K562 (cell line): ENCODE data around the gene ECE2. TPM values are rescaled to one million over a fixed set of nuclear protein-coding genes. Genes with fewer than 3 reads are reported as not detected.

Source experiments
- ATAC-seq: fragments of 200-7000 bp; cut with Tn5 transposase; 3 replicates; pipeline ENCODE4 v1.9.1; 2020; ENCODE audit warnings: moderate library complexity
- BruUV-seq: library from RNA; stranded (reverse); fragments of 400-500 nt; replicated peaks from 2 replicates; lab custom pipeline; 2021; lab: Mats Ljungman, UMichigan
- CTCF ChIA-PET: fragments of 300-600 bp; formaldehyde crosslinking; extraction: SDS; loops from one replicate; lab custom pipeline; 2021; ENCODE audit warnings: low intra/inter-chr PET ratio; lab: Yijun Ruan, JAX
- POLR2A ChIA-PET: fragments of 300-600, 350-650 bp; sonication (Branson Sonifier 250); formaldehyde crosslinking; extraction: SDS; loops from one replicate; lab custom pipeline; 2021; ENCODE audit warnings: antibody characterized with exemption, inconsistent platforms; lab: Yijun Ruan, JAX
- DNase-seq, 4 experiments: peaks; one replicate each; pipeline versions ENCODE4 v3.0.0 to v3.0.0-alpha.2; 2011 to 2018; ENCODE audit warnings: low spot score in 3 of 4, mixed read lengths in 3 of 4; ENCODE audit errors: extremely low read depth in 1 of 4
- FAIRE-seq: peaks from 2 replicates; lab custom pipeline; 2011; peaks lifted over from hg19 to GRCh38; lab: Jason Lieb, UNC
- H2AFZ ChIP-seq: 2 replicates; pipeline ENCODE4 v1.6.0; 2011; ENCODE audit warnings: low read depth, low read length, control low read depth, inconsistent platforms
- H3K27ac ChIP-seq: fragments of 200-600 bp; 3 replicates; pipeline ENCODE4 v1.8.0; 2011; ENCODE audit warnings: low read depth, mild to moderate bottlenecking, control low read depth, inconsistent platforms, low read length, moderate library complexity, mixed read lengths; ENCODE audit errors: extremely low read depth
- H3K27me3 ChIP-seq, 2 experiments: fragments of 300-600 bp in 1 of 2; 2 replicates in 1 of 2; 3 replicates in 1 of 2; pipeline versions ENCODE4 v1.6.0 to v1.8.0; 2011; ENCODE audit warnings: inconsistent platforms in 2 of 2, low read length in 2 of 2, mild to moderate bottlenecking in 1 of 2, mixed read lengths in 1 of 2, moderate library complexity in 1 of 2; ENCODE audit not compliant: control insufficient read depth in 2 of 2, insufficient read depth in 2 of 2
- H3K36me3 ChIP-seq: fragments of 300-600 bp; 3 replicates; pipeline ENCODE4 v1.8.0; 2011; ENCODE audit warnings: mild to moderate bottlenecking, low read length, inconsistent platforms; ENCODE audit not compliant: control insufficient read depth, insufficient read depth
- H3K4me1 ChIP-seq, 2 experiments: fragments of 200-600 bp in 1 of 2; replicated peaks in 1 of 2; 2 replicates in 1 of 2; 3 replicates in 1 of 2; pipeline versions ENCODE4 v1.5.1 to v1.8.0; 2011; ENCODE audit warnings: inconsistent platforms in 2 of 2, low read length in 2 of 2, mild to moderate bottlenecking in 1 of 2, mixed read lengths in 1 of 2, moderate library complexity in 1 of 2; ENCODE audit not compliant: control insufficient read depth in 2 of 2, insufficient read depth in 2 of 2
- H3K4me2 ChIP-seq: 2 replicates; pipeline ENCODE4 v1.6.1; 2011; ENCODE audit warnings: low read length, control low read depth, inconsistent platforms, mixed read lengths; ENCODE audit not compliant: insufficient read depth
- H3K4me3 ChIP-seq: fragments of 200-600 bp; sonication (generic), shearing (Covaris generic); 2 replicates; pipeline ENCODE4 v1.5.1; 2016; ENCODE audit warnings: control low read depth, inconsistent platforms
- H3K79me2 ChIP-seq: fragments of 200-600 bp; 3 replicates; pipeline ENCODE4 v1.8.0; 2011; ENCODE audit warnings: low read length, inconsistent platforms; ENCODE audit not compliant: control insufficient read depth, insufficient read depth
- H3K9ac ChIP-seq, 2 experiments: 2 replicates each; pipeline versions ENCODE4 v1.6.0 to v1.6.1; 2011; ENCODE audit warnings: low read depth in 2 of 2, low read length in 2 of 2, control low read depth in 1 of 2, inconsistent platforms in 1 of 2, mild to moderate bottlenecking in 1 of 2, mixed read lengths in 1 of 2; ENCODE audit not compliant: insufficient read depth in 1 of 2
- H3K9me1 ChIP-seq: one replicate; pipeline ENCODE4 v1.6.0; 2011; ENCODE audit warnings: inconsistent platforms, mild to moderate bottlenecking, low read length, moderate library complexity; ENCODE audit not compliant: control insufficient read depth, insufficient read depth
- H3K9me3 ChIP-seq: replicated peaks from 2 replicates; pipeline ENCODE4 v1.5.1; 2011; ENCODE audit warnings: low read depth, low read length, inconsistent platforms; ENCODE audit not compliant: control insufficient read depth, insufficient read depth
- H4K20me1 ChIP-seq: replicated peaks from 2 replicates; pipeline ENCODE4 v1.6.1; 2011; ENCODE audit warnings: low read length, inconsistent platforms, mixed read lengths; ENCODE audit not compliant: control insufficient read depth, insufficient read depth
- CREB3 ChIP-seq: fragments of 450-650 bp; conservative IDR thresholded peaks from 2 replicates; pipeline ENCODE4 v1.6.1; 2016; ENCODE audit warnings: missing genetic modification characterization, low read depth, mild to moderate bottlenecking, missing compliant biosample characterization, moderate library complexity
- KDM1A ChIP-seq, 2 experiments: fragments of 450-650 bp; IDR thresholded peaks; 2 replicates each; pipeline ENCODE4 v1.6.1; 2016; ENCODE audit warnings: mild to moderate bottlenecking in 2 of 2
- MNT ChIP-seq, 2 experiments: fragments of 450-650 bp; conservative IDR thresholded peaks; 2 replicates each; pipeline ENCODE4 v1.6.1; 2017; ENCODE audit warnings: mild to moderate bottlenecking in 2 of 2, moderate library complexity in 2 of 2
- POLR2B ChIP-seq: fragments of 450-650 bp; IDR thresholded peaks from 2 replicates; pipeline ENCODE4 v1.6.1; 2018; ENCODE audit warnings: low read depth; ENCODE audit not compliant: partially characterized antibody
- PRPF4 ChIP-seq: fragments of 200-400 bp; formaldehyde crosslinking; IDR thresholded peaks from one replicate; pipeline ENCODE4 v1.6.1; 2017; ENCODE audit warnings: low read length, low read depth, mild to moderate bottlenecking; ENCODE audit not compliant: insufficient read depth, poor library complexity, severe bottlenecking
- ZNF407 ChIP-seq: fragments of 450-650 bp; IDR thresholded peaks from 2 replicates; pipeline ENCODE4 v1.6.1; 2016; ENCODE audit warnings: low read depth
- WGBS: fragments of 100-300 bp; shearing (Covaris generic); methylation state at CpG from one replicate; pipeline ENCODE4 v1.1.6; 2016; ENCODE audit warnings: low coverage, mixed read lengths; ENCODE audit not compliant: insufficient coverage; ENCODE audit errors: missing lambda C conversion rate; 5-methylcytosine and 5-hydroxymethylcytosine counted together
- in situ Hi-C: fragments of 300-500 bp; cut with MboI; formaldehyde crosslinking; loops from 4 replicates; pipeline ENCODE4 v1.15.0; 2018; ENCODE audit warnings: inconsistent platforms, mixed read lengths
- intact Hi-C: fragments of 100-400 bp; cut with micrococcal nuclease; formaldehyde crosslinking; loops from 2 replicates; pipeline ENCODE4 v1.14.2; 2022
- polyA plus RNA-seq, 8 experiments: library from polyadenylated mRNA; depleted of rRNA in 4 of 8; stranded (reverse) in 5 of 8; unstranded in 3 of 8; fragments of >200 nt; fragmentation: Nextera tagmentation in 2 of 8; fragmentation: Illumina TruSeq in 1 of 8; extraction: Ambion mirVana in 2 of 8; extraction: Trizol in 1 of 8; gene quantifications; 2 replicates each; pipeline versions ENCODE4 v1.2.1 to v1.2.3, GENCODE V29; 2011 to 2014; ENCODE audit warnings: inconsistent platforms in 1 of 8, missing spikeins in 1 of 8
- total RNA-seq, 7 experiments: library from RNA; depleted of rRNA in 6 of 7; stranded (reverse); fragments of >200 nt in 6 of 7; fragmentation: Illumina TruSeq in 2 of 7; extraction: Trizol in 2 of 7; gene quantifications; 2 replicates each; pipeline versions ENCODE4 v1.2.1 to v1.2.3, GENCODE V29; 2011 to 2021; ENCODE audit warnings: low replicate concordance in 1 of 7
- TF ChIP-seq, protein P1 (sequence below): sonication (generic); formaldehyde crosslinking; IDR thresholded peaks from 2 replicates; pipeline ENCODE4 v1.5.0; 2020; ENCODE audit warnings: missing genetic modification reagents

The ECE2 gene
- total and polyA plus RNA-seq, 9 of the 15 experiments (the other 6 are each of a cell fraction or from before 2014, with no cell fraction given): not detected

- Histone ChIP-seq H3K9ac (peak within 1 kb of the TSS; percentile 96 to 97), H3K79me2 (peaks cover 33% of the 10 kb centered on the region), H3K27ac (peak within 1 kb of the TSS; percentile 95), H4K20me1 (no peaks in the 10 kb centered on the region), H3K4me1 (peaks cover 3 to 9% of the 10 kb centered on the region in 2 experiments; a peak in 3 of 5 replicates), H2AFZ (peak within 1 kb of the TSS; percentile 86), H3K27me3 (no peaks in the 10 kb centered on the region), H3K36me3 (peaks cover 18% of the 10 kb centered on the region), H3K9me3 (no peaks in the 10 kb centered on the region), H3K9me1 (no peaks in the 10 kb centered on the region), H3K4me2 (peak within 1 kb of the TSS; percentile 99), H3K4me3 (peak within 1 kb of the TSS; percentile 96)
- ChIA-PET POLR2A (interaction anchor here (0.6 to 1.1 kb wide), 4 partner anchors 8 to 22 kb away, joined by 3 to 4 read pairs (median 4); partner anchors contain the start of gene CAMK2N2), CTCF (interaction anchor here (0.6 to 2.0 kb wide), 5 partner anchors 10 to 355 kb away, joined by 3 to 9 read pairs (median 5); no protein-coding TSS in a partner anchor)
- FAIRE-seq: peak; percentile 98
- in situ Hi-C loops (loop anchor here (10.0 kb wide), 1 partner anchor 235 kb away; the partner anchor contains the start of gene ABCC5), intact Hi-C loops (loop anchor here (2.0 to 10.0 kb wide), 6 partner anchors 35 to 355 kb away; partner anchors contain the start of genes ABCC5 and PSMD2)
- TSS peak; percentile 61 for BruUV-seq
- peak; percentile 97 for ATAC-seq
- DNase-seq: peak; percentile 92 to 99 (median 94)
- under 1% methylated on average over 51 of the region's 54 CpGs for WGBS
- TF ChIP-seq PRPF4: no peak
- TF ChIP-seq, protein P1, sequence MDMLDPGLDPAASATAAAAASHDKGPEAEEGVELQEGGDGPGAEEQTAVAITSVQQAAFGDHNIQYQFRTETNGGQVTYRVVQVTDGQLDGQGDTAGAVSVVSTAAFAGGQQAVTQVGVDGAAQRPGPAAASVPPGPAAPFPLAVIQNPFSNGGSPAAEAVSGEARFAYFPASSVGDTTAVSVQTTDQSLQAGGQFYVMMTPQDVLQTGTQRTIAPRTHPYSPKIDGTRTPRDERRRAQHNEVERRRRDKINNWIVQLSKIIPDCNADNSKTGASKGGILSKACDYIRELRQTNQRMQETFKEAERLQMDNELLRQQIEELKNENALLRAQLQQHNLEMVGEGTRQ (CRISPR knock-in tag): no peak
- TF ChIP-seq MNT (conservative IDR thresholded peaks at IDR 0.05): peak; percentile 99 to 100
- TF ChIP-seq CREB3 (tag): 0 out of 2 replicates have a peak, but pooled peaks have one; percentile 62
- TF ChIP-seq KDM1A (IDR thresholded peaks at IDR 0.05): no peak
- no peak for TF ChIP-seq ZNF407
- peak; percentile 21 for TF ChIP-seq POLR2B
These were observed 26.2 kb upstream of the ECE2 start, which contains the start of gene EEF1AKMT4 for GRCh38 chr3:184249412-184250166. Gene EEF1AKMT4, plus strand, starts transcription at chr3:184249672. Its CDS starts 23 bp downstream, at chr3:184249695.
